Memory B cell (primary cell): Measurements from ENCODE around the gene SLC4A5.
"Not testable (repeated sequence)": the region's sequence is repeated elsewhere in the genome, so short reads cannot be mapped to it uniquely, and the experiment has no call there.

Experiments used
- ATAC-seq: fragments of 150-1000 bp; cut with Tn5 transposase; 2 replicates; pipeline ENCODE4 v1.10.0; 2021; ENCODE audit warnings: low read depth, mild to moderate bottlenecking, moderate library complexity
- DNase-seq, 2 donors: peaks; one replicate each; pipeline ENCODE4 v3.0.0; 2022; ENCODE audit warnings: low spot score in 2 of 2
- H3K27ac Mint-ChIP-seq: one replicate; pipeline ENCODE4 v1.8.0; 2022; ENCODE audit warnings: mild to moderate bottlenecking, moderate library complexity, mixed read lengths
- H3K27me3 Mint-ChIP-seq: one replicate; pipeline ENCODE4 v1.8.0; 2022; ENCODE audit warnings: mixed read lengths
- H3K36me3 Mint-ChIP-seq: one replicate; pipeline ENCODE4 v1.8.0; 2022; ENCODE audit warnings: mild to moderate bottlenecking, mixed read lengths
- H3K4me1 Mint-ChIP-seq: one replicate; pipeline ENCODE4 v1.8.0; 2022; ENCODE audit warnings: mixed read lengths
- H3K4me3 Mint-ChIP-seq: one replicate; pipeline ENCODE4 v1.8.0; 2022; ENCODE audit warnings: mild to moderate bottlenecking, moderate library complexity, mixed read lengths
- H3K9me3 Mint-ChIP-seq: one replicate; pipeline ENCODE4 v1.8.0; 2022; ENCODE audit warnings: mixed read lengths

Gene SLC4A5

GRCh38 chr2:74235041-74235440, 108.2 kb downstream of the SLC4A5 start:
- ATAC-seq (no peak), DNase-seq (no peak)
- no peak overlapping the region for H3K4me3 Mint-ChIP-seq
- no peak overlapping the region for H3K27ac Mint-ChIP-seq
- no peaks in the 10 kb centered on the region for H3K4me1 Mint-ChIP-seq
- H3K36me3 Mint-ChIP-seq, result peaks cover 9% of the 10 kb centered on the region
- peaks cover under 1% of the 10 kb centered on the region for H3K27me3 Mint-ChIP-seq
- H3K9me3 Mint-ChIP-seq, result no peaks in the 10 kb centered on the region

GRCh38 chr2:74233648-74234047, 109.6 kb downstream of the SLC4A5 start:
- no peak for DNase-seq
- Mint-ChIP-seq H3K9me3 (no peaks in the 10 kb centered on the region), H3K4me1 (no peaks in the 10 kb centered on the region), H3K36me3 (peaks cover 11% of the 10 kb centered on the region), H3K4me3 (no peak overlapping the region), H3K27me3 (no peaks in the 10 kb centered on the region), H3K27ac (no peak overlapping the region)
- ATAC-seq, result no peak

- DNase-seq, result no peak
- Mint-ChIP-seq H3K9me3 (no peaks in the 10 kb centered on the region), H3K27ac (no peak overlapping the region), H3K4me1 (no peaks in the 10 kb centered on the region), H3K36me3 (peaks cover 11% of the 10 kb centered on the region), H3K27me3 (no peaks in the 10 kb centered on the region), H3K4me3 (no peak overlapping the region)
- no peak for ATAC-seq
These were observed 110.8 kb downstream of the SLC4A5 start for GRCh38 chr2:74232426-74232825.

GRCh38 chr2:74229865-74230264, 113.4 kb downstream of the SLC4A5 start:
- not testable (repeated sequence) for H3K4me3 Mint-ChIP-seq, H3K27ac Mint-ChIP-seq, DNase-seq, H3K27me3 Mint-ChIP-seq, H3K9me3 Mint-ChIP-seq, H3K4me1 Mint-ChIP-seq, ATAC-seq, H3K36me3 Mint-ChIP-seq

GRCh38 chr2:74228772-74229171, 114.4 kb downstream of the SLC4A5 start:
- H3K27ac Mint-ChIP-seq, result no peak overlapping the region

GRCh38 chr2:74227646-74228045, 115.6 kb downstream of the SLC4A5 start:
- Mint-ChIP-seq H3K27me3 (no peaks in the 10 kb centered on the region), H3K9me3 (no peaks in the 10 kb centered on the region), H3K36me3 (peaks cover 2% of the 10 kb centered on the region), H3K4me1 (no peaks in the 10 kb centered on the region), H3K4me3 (no peak overlapping the region), H3K27ac (no peak overlapping the region)
- no peak for DNase-seq
- no peak for ATAC-seq

More at GRCh38 chr2:74228772-74229171, 114.4 kb downstream of the SLC4A5 start:
- no peak for DNase-seq
- ATAC-seq, result no peak
- peaks cover 3% of the 10 kb centered on the region for H3K36me3 Mint-ChIP-seq
- no peaks in the 10 kb centered on the region for H3K4me1 Mint-ChIP-seq
- H3K9me3 Mint-ChIP-seq, result no peaks in the 10 kb centered on the region
- no peak overlapping the region for H3K4me3 Mint-ChIP-seq
- no peaks in the 10 kb centered on the region for H3K27me3 Mint-ChIP-seq

GRCh38 chr2:74226648-74227213, 116.5 kb downstream of the SLC4A5 start:
- H3K27ac Mint-ChIP-seq, result no peak overlapping the region
- H3K36me3 Mint-ChIP-seq, result peaks cover 2% of the 10 kb centered on the region
- no peak overlapping the region for H3K4me3 Mint-ChIP-seq
- no peaks in the 10 kb centered on the region for H3K9me3 Mint-ChIP-seq
- ATAC-seq (no peak), DNase-seq (no peak)
- no peaks in the 10 kb centered on the region for H3K27me3 Mint-ChIP-seq
- H3K4me1 Mint-ChIP-seq, result no peaks in the 10 kb centered on the region

GRCh38 chr2:74225698-74226459, 117.3 kb downstream of the SLC4A5 start:
- no peak overlapping the region for H3K4me3 Mint-ChIP-seq

GRCh38 chr2:74223941-74224770, 119.1 kb downstream of the SLC4A5 start:
- ATAC-seq, result no peak
- no peaks in the 10 kb centered on the region for H3K4me1 Mint-ChIP-seq
- H3K9me3 Mint-ChIP-seq, result no peaks in the 10 kb centered on the region
- no peak for DNase-seq
- H3K27ac Mint-ChIP-seq, result no peak overlapping the region
- no peak overlapping the region for H3K4me3 Mint-ChIP-seq
- H3K36me3 Mint-ChIP-seq, result peaks cover 3% of the 10 kb centered on the region
- H3K27me3 Mint-ChIP-seq, result no peaks in the 10 kb centered on the region

More at GRCh38 chr2:74225698-74226459, 117.3 kb downstream of the SLC4A5 start:
- peaks cover 2% of the 10 kb centered on the region for H3K36me3 Mint-ChIP-seq
- ATAC-seq, result no peak
- no peaks in the 10 kb centered on the region for H3K4me1 Mint-ChIP-seq
- H3K27me3 Mint-ChIP-seq, result no peaks in the 10 kb centered on the region
- no peak for DNase-seq
- no peaks in the 10 kb centered on the region for H3K9me3 Mint-ChIP-seq
- H3K27ac Mint-ChIP-seq, result no peak overlapping the region

GRCh38 chr2:74222300-74222650, 120.9 kb downstream of the SLC4A5 start:
- no peak overlapping the region for H3K27ac Mint-ChIP-seq

GRCh38 chr2:74221604-74222299, 121.5 kb downstream of the SLC4A5 start:
- no peak overlapping the region for H3K4me3 Mint-ChIP-seq
- peaks cover 1% of the 10 kb centered on the region for H3K36me3 Mint-ChIP-seq
- no peak for ATAC-seq
- no peak overlapping the region for H3K27ac Mint-ChIP-seq
- no peaks in the 10 kb centered on the region for H3K4me1 Mint-ChIP-seq
- H3K9me3 Mint-ChIP-seq, result no peaks in the 10 kb centered on the region
- H3K27me3 Mint-ChIP-seq, result no peaks in the 10 kb centered on the region
- DNase-seq, result no peak

More at GRCh38 chr2:74222300-74222650, 120.9 kb downstream of the SLC4A5 start:
- H3K27me3 Mint-ChIP-seq, result no peaks in the 10 kb centered on the region
- DNase-seq, result no peak
- no peak for ATAC-seq
- H3K4me3 Mint-ChIP-seq, result no peak overlapping the region
- no peaks in the 10 kb centered on the region for H3K9me3 Mint-ChIP-seq
- no peaks in the 10 kb centered on the region for H3K4me1 Mint-ChIP-seq
- H3K36me3 Mint-ChIP-seq, result peaks cover 1% of the 10 kb centered on the region

GRCh38 chr2:74221091-74221490, 122.1 kb downstream of the SLC4A5 start:
- Mint-ChIP-seq H3K4me1 (no peaks in the 10 kb centered on the region), H3K27me3 (no peaks in the 10 kb centered on the region), H3K36me3 (peaks cover 1% of the 10 kb centered on the region), H3K9me3 (no peaks in the 10 kb centered on the region), H3K27ac (no peak overlapping the region), H3K4me3 (no peak overlapping the region)
- DNase-seq (no peak), ATAC-seq (no peak)

GRCh38 chr2:74219846-74220486, 123.2 kb downstream of the SLC4A5 start:
- ATAC-seq, result no peak
- Mint-ChIP-seq H3K9me3 (no peaks in the 10 kb centered on the region), H3K4me1 (no peaks in the 10 kb centered on the region), H3K27me3 (no peaks in the 10 kb centered on the region), H3K27ac (no peak overlapping the region), H3K4me3 (no peak overlapping the region), H3K36me3 (peaks cover 3% of the 10 kb centered on the region)
- no peak for DNase-seq
